ENCODE data around the gene HIGD1B. TPM values are rescaled to one million over a fixed set of nuclear protein-coding genes. Genes with fewer than 3 reads are reported as not detected.

Gene HIGD1B
- total and polyA plus RNA-seq, 2 donors (not counting 1 experiment from before 2014, with no cell fraction given) = not detected

DNA sequence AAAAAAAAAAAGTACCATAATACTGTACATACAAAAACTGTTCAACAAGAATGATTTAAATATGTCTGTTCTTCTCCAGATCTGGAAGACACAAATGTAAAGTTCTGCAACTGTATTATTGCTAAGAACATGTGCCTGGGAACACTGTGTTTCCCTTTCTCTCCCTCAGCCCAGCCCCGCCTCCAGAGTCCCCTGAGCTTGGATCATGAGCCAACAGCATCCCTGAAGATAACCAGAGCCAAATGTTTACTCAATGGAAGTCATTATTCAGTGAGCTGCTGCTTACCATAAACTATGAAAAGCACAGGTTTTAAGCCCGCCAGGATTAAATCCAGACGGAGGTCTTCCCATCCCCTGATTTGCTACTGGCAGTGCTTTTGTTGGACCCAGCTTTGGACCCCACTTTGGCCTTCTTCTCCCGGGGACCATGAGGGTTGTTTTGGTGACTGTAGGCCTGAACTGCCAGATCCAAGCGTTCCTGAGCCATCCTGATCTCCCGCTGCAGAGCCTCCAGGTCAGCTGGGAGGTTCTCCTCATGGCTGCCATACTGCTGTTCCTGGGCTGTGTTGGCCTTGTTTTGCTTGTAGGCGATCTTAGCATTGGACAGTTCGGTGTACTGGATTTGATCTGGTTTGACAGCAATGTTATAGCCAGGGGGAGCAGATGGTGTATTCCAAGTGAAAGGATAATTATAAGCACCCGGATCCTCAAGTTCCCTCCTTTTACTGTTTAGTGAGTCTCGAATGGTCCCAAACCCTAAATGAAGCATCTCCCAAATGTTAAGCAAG, 43.2 kb upstream of the HIGD1B start:
- ChIA-PET CTCF (no interaction called here), POLR2A (no interaction called here)
- no peaks in the 10 kb centered on the region for H3K4me1 Mint-ChIP-seq
- Histone ChIP-seq H2AFZ (ENCODE audit: insufficient read depth, low read depth, low read length, poor library complexity, severe bottlenecking) (no peak overlapping the region), H3K79me2 (ENCODE audit: control insufficient read depth, insufficient read depth, low read length) (no peaks in the 10 kb centered on the region), H3K4me2 (replicated peaks; ENCODE audit: low read depth, low read length, poor library complexity, severe bottlenecking) (no peak overlapping the region), H3K36me3 (replicated peaks in 1 of 2; ENCODE audit: control extremely low read depth in 1 of 2, control insufficient read depth in 1 of 2, extremely low read depth in 1 of 2, insufficient read depth in 2 of 2, low read length in 1 of 2) (no peaks in the 10 kb centered on the region), H3K9ac (ENCODE audit: low read length) (no peak overlapping the region), H3K27ac (ENCODE audit: low read length in 2 of 2) (no peak overlapping the region), H3K9me3 (ENCODE audit: control extremely low read depth in 1 of 3, control insufficient read depth in 2 of 3, insufficient read depth in 1 of 3, low read length in 2 of 3) (no peaks in the 10 kb centered on the region), H3K4me3 (ENCODE audit: control extremely low read depth in 1 of 5, extremely low read depth in 1 of 5, insufficient read depth in 1 of 5, low read depth in 2 of 5, low read length in 4 of 5) (no peak overlapping the region), H3K4me1 (ENCODE audit: control insufficient read depth in 2 of 2, insufficient read depth in 2 of 2, low read length in 2 of 2) (no peaks in the 10 kb centered on the region), H4K20me1 (ENCODE audit: control insufficient read depth, insufficient read depth, low read length, poor library complexity, severe bottlenecking) (no peaks in the 10 kb centered on the region), H3K27me3 (replicated peaks in 1 of 4; ENCODE audit: control extremely low read depth in 1 of 4, control insufficient read depth in 3 of 4, insufficient read depth in 4 of 4, low read length in 3 of 4) (no peaks in the 10 kb centered on the region)
- 98% methylated on average over 8 of the region's 10 CpGs for WGBS (ENCODE audit: insufficient coverage)
- no peaks in the 10 kb centered on the region for H3K9me3 Mint-ChIP-seq (ENCODE audit: insufficient read depth)
- intact Hi-C loops (cut with micrococcal nuclease) = no loop called here
- no peak for TF ChIP-seq EZH2 (IDR thresholded peaks at IDR 0.05; ENCODE audit: borderline replicate concordance, insufficient read depth, low read depth, low read length, poor library complexity, severe bottlenecking)
- TF ChIP-seq, protein P1, sequence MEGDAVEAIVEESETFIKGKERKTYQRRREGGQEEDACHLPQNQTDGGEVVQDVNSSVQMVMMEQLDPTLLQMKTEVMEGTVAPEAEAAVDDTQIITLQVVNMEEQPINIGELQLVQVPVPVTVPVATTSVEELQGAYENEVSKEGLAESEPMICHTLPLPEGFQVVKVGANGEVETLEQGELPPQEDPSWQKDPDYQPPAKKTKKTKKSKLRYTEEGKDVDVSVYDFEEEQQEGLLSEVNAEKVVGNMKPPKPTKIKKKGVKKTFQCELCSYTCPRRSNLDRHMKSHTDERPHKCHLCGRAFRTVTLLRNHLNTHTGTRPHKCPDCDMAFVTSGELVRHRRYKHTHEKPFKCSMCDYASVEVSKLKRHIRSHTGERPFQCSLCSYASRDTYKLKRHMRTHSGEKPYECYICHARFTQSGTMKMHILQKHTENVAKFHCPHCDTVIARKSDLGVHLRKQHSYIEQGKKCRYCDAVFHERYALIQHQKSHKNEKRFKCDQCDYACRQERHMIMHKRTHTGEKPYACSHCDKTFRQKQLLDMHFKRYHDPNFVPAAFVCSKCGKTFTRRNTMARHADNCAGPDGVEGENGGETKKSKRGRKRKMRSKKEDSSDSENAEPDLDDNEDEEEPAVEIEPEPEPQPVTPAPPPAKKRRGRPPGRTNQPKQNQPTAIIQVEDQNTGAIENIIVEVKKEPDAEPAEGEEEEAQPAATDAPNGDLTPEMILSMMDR (IDR thresholded peaks at IDR 0.05) = no peak
- no peaks in the 10 kb centered on the region for H3K27me3 Mint-ChIP-seq
- ATAC-seq (ENCODE audit: low read depth) = no peak
- no peak for DNase-seq
- H3K27ac Mint-ChIP-seq = no peak overlapping the region
- H3K4me3 Mint-ChIP-seq = no peak overlapping the region

DNA sequence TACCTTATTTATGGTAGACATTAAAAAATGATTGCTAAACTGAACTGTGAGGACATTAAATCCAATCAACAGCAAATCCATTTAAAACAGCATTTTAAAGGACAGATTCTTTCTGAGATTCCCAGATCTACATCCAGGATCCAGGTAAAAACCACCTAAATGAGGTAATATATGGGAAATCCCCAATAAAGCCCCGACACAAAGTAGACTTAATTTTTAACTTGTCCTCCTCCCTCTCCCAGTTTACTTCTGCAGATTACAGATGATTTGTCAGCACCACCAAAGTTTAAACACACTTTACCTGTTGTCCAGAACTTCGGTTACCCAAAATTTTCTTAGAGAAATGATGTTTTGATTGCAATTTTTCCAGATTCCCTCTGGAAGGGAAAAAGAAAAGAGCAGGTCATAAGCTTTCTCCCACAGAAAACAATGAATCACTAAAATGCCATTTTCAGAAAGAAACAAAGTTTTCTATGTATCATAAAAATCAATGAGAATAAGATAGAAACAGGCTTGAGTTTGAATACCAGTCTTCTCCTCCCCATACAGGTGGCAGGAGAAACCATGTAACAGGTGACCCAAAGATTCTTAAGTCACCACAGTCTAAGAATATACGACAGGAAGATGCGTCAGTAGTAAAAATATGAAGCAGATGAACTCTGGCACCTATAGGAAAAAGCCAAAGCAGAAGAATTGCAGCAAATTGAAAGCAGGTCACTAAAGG, 40.4 kb upstream of the HIGD1B start:
- Mint-ChIP-seq H3K27me3 (no peaks in the 10 kb centered on the region), H3K27ac (no peak overlapping the region), H3K9me3 (ENCODE audit: insufficient read depth) (no peaks in the 10 kb centered on the region), H3K4me1 (no peaks in the 10 kb centered on the region), H3K4me3 (no peak overlapping the region)
- H3K4me3 ChIP-seq (ENCODE audit: control extremely low read depth in 1 of 5, extremely low read depth in 1 of 5, insufficient read depth in 1 of 5, low read depth in 2 of 5, low read length in 4 of 5) = no peak overlapping the region
- TF ChIP-seq, protein P1 (IDR thresholded peaks at IDR 0.05) = no peak
- no peak for TF ChIP-seq EZH2 (IDR thresholded peaks at IDR 0.05; ENCODE audit: borderline replicate concordance, insufficient read depth, low read depth, low read length, poor library complexity, severe bottlenecking)
- H3K36me3 ChIP-seq (replicated peaks in 1 of 2; ENCODE audit: control extremely low read depth in 1 of 2, control insufficient read depth in 1 of 2, extremely low read depth in 1 of 2, insufficient read depth in 2 of 2, low read length in 1 of 2) = no peaks in the 10 kb centered on the region
- no peak for DNase-seq
- H4K20me1 ChIP-seq (ENCODE audit: control insufficient read depth, insufficient read depth, low read length, poor library complexity, severe bottlenecking) = no peaks in the 10 kb centered on the region
- no peaks in the 10 kb centered on the region for H3K79me2 ChIP-seq (ENCODE audit: control insufficient read depth, insufficient read depth, low read length)
- no peaks in the 10 kb centered on the region for H3K4me1 ChIP-seq (ENCODE audit: control insufficient read depth in 2 of 2, insufficient read depth in 2 of 2, low read length in 2 of 2)
- H3K9me3 ChIP-seq (ENCODE audit: control extremely low read depth in 1 of 3, control insufficient read depth in 2 of 3, insufficient read depth in 1 of 3, low read length in 2 of 3) = no peaks in the 10 kb centered on the region
- intact Hi-C loops (cut with micrococcal nuclease) = no loop called here
- no peaks in the 10 kb centered on the region for H3K27me3 ChIP-seq (replicated peaks in 1 of 4; ENCODE audit: control extremely low read depth in 1 of 4, control insufficient read depth in 3 of 4, insufficient read depth in 4 of 4, low read length in 3 of 4)
- H3K27ac ChIP-seq (ENCODE audit: low read length in 2 of 2) = no peak overlapping the region
- ChIA-PET CTCF (no interaction called here), POLR2A (no interaction called here)
- no peak for ATAC-seq (ENCODE audit: low read depth)
- 71% methylated on average over 1 of the region's 4 CpGs for WGBS (ENCODE audit: insufficient coverage)
- no peak overlapping the region for H2AFZ ChIP-seq (ENCODE audit: insufficient read depth, low read depth, low read length, poor library complexity, severe bottlenecking)
- H3K9ac ChIP-seq (ENCODE audit: low read length) = no peak overlapping the region
- H3K4me2 ChIP-seq (replicated peaks; ENCODE audit: low read depth, low read length, poor library complexity, severe bottlenecking) = no peak overlapping the region

Measured in B cell (primary cell).